Stimulated activated CD4-positive, alpha-beta T cell treated with anti-CD3 and anti-CD28 coated beads, Interleukin-4, amount 100 ng/mL, for 4 hours (primary cell): ENCODE results near the gene PDLIM4.
A peak's percentile ranks its signal among the peaks of the same experiment; 100 is the strongest.

Source experiments
- DNase-seq, 2 experiments: peaks; one replicate each; pipeline ENCODE4 v3.0.0-alpha.2; 2020

Gene PDLIM4

GRCh38 chr5:132227485-132228240 lies 29.8 kb upstream of the PDLIM4 start, which contains the start of gene P4HA2:
TSS of gene P4HA2 (minus strand) at chr5:132227853. CDS start at chr5:132218626, 9,227 bp downstream.
- peak in 1 of 2 experiments; percentile 30 for DNase-seq

- no peak for DNase-seq
Observed at GRCh38 chr5:132228241-132229035, 29.1 kb upstream of the PDLIM4 start.

GRCh38 chr5:132229236-132229635 lies 28.3 kb upstream of the PDLIM4 start:
- DNase-seq: no peak

- DNase-seq: no peak
Observed at GRCh38 chr5:132230871-132231270, 26.6 kb upstream of the PDLIM4 start.

GRCh38 chr5:132232465-132232864 lies 25.0 kb upstream of the PDLIM4 start:
- no peak for DNase-seq

- DNase-seq: no peak
Observed at GRCh38 chr5:132233081-132233480, 24.4 kb upstream of the PDLIM4 start.

- no peak for DNase-seq
Observed at GRCh38 chr5:132233811-132234683, 23.4 kb upstream of the PDLIM4 start.

- no peak for DNase-seq
Observed at GRCh38 chr5:132234684-132235062, 22.8 kb upstream of the PDLIM4 start.

GRCh38 chr5:132235340-132235739 lies 22.2 kb upstream of the PDLIM4 start:
- DNase-seq: no peak

- no peak for DNase-seq
Observed at GRCh38 chr5:132237141-132237540, 20.4 kb upstream of the PDLIM4 start.

- DNase-seq: no peak
Observed at GRCh38 chr5:132237670-132238069, 19.8 kb upstream of the PDLIM4 start.

GRCh38 chr5:132238169-132238744 lies 19.2 kb upstream of the PDLIM4 start:
- DNase-seq: peak; percentile 66 to 73

- no peak for DNase-seq
Observed at GRCh38 chr5:132238901-132239500, 18.5 kb upstream of the PDLIM4 start.

GRCh38 chr5:132239776-132240175 lies 17.7 kb upstream of the PDLIM4 start:
- no peak for DNase-seq

GRCh38 chr5:132243366-132243977 lies 14.0 kb upstream of the PDLIM4 start:
- DNase-seq: no peak

GRCh38 chr5:132245593-132245992 lies 11.9 kb upstream of the PDLIM4 start:
- no peak for DNase-seq

- DNase-seq: no peak
Observed at GRCh38 chr5:132246806-132247205, 10.7 kb upstream of the PDLIM4 start.

GRCh38 chr5:132250547-132250946 lies 6.9 kb upstream of the PDLIM4 start:
- DNase-seq: no peak

GRCh38 chr5:132251220-132251725 lies 6.2 kb upstream of the PDLIM4 start:
- no peak for DNase-seq

GRCh38 chr5:132253008-132253441 lies 4.5 kb upstream of the PDLIM4 start:
- DNase-seq: no peak
